ENCODE data around the gene CAMTA1. TPM values are rescaled to one million over a fixed set of nuclear protein-coding genes. Genes with fewer than 3 reads are reported as not detected.
A peak's percentile ranks its signal among the peaks of the same experiment; 100 is the strongest.

CAMTA1 gene
- total RNA-seq, 6 donors from 2014 or later: 38.8 to 74.0 (median 46.1) TPM

DNA sequence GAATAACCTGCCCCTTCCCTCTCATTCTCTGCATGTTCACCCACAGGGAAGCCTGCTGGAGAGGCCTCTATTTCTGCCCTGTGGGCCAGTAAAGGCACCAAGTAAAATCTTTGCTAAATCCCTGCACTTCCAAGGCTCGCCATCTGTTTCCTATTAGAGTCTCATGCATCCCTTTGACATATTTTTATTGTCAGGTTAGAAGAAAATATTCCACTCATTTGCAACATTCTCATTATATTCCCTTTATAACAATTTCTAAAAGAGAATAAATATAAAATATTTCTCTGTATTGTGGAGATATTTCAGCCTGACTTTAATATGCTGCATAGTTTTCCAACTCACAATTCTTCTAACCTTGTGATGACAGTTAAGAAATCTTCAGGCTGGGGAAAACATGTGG, 645.4 kb downstream of the CAMTA1 start:
- Histone ChIP-seq H3K27ac (no peak overlapping the region), H3K4me1 (no peaks in the 10 kb centered on the region), H3K27me3 (no peaks in the 10 kb centered on the region), H3K4me3 (no peak overlapping the region), H3K9me3 (no peaks in the 10 kb centered on the region), H3K36me3 (no peaks in the 10 kb centered on the region)
- ATAC-seq (ENCODE audit: low FRiP score in 2 of 2) (no peak), DNase-seq (no peak)
- TF ChIP-seq EP300 (IDR thresholded peaks at IDR 0.05) (no peak), CTCF (IDR thresholded peaks at IDR 0.05) (no peak), POLR2A (IDR thresholded peaks at IDR 0.05) (no peak), POLR2AphosphoS5 (IDR thresholded peaks at IDR 0.05) (no peak)
- 84 to 88% methylated on average over 1 of the region's 1 CpG for WGBS, 2 donors

DNA sequence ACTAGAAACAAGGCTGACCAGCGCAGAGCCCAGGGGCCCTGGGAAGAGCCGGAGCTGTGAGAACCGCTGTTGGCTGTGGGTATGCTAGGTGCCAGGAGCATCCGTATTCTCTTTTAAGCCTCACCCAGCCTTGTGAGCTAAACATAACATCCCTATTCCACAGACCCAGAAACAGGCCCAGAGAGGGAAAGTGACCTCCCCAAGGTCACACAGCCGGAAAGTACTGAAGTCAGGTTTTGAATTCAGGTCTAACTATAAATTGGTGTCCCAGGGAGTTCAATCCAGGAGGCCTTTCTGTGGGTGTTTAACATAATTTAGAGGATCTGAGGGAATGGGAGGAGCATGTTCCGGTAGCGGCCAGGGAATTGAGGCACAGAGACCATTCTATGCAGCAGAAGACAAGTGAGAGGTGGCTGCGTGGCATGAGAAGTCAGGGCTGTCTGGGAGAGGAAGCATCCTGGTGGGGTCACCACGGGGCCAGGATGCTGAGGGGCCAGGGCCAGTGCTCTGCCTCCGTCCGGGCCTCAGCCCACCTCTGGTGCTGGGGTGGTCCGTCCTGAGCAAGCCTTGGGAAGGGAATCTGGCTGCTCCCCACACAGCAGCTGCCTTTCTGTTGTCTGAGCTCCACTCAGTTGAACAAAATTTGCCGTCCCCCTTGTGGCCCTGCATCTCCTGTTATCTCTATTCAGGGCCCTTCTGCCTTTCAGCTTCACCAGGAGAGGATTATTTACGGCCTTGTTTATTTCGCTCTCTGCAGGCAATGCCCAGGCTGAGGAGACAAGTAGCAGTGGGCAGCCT, 647.0 kb downstream of the CAMTA1 start:
- Histone ChIP-seq H3K4me1 (no peaks in the 10 kb centered on the region), H3K27me3 (no peaks in the 10 kb centered on the region), H3K4me3 (no peak overlapping the region), H3K27ac (no peak overlapping the region), H3K36me3 (no peaks in the 10 kb centered on the region), H3K9me3 (no peaks in the 10 kb centered on the region)
- TF ChIP-seq POLR2A (IDR thresholded peaks at IDR 0.05): no peak
- TF ChIP-seq EP300 (IDR thresholded peaks at IDR 0.05): no peak
- no peak for TF ChIP-seq POLR2AphosphoS5 (IDR thresholded peaks at IDR 0.05)
- TF ChIP-seq CTCF (IDR thresholded peaks at IDR 0.05): no peak
- ATAC-seq (ENCODE audit: low FRiP score in 2 of 2) (no peak), DNase-seq (peak in 1 of 2 donors; percentile 40)
- WGBS, 2 donors: 80 to 84% methylated on average over 12 to 15 of the region's 15 CpGs

- TF ChIP-seq POLR2AphosphoS5 (IDR thresholded peaks at IDR 0.05): no peak
- no peak for TF ChIP-seq CTCF (IDR thresholded peaks at IDR 0.05)
- no peak for TF ChIP-seq EP300 (IDR thresholded peaks at IDR 0.05)
- no peak for TF ChIP-seq POLR2A (IDR thresholded peaks at IDR 0.05)
- no peaks in the 10 kb centered on the region for H3K27me3 ChIP-seq
- ATAC-seq (ENCODE audit: low FRiP score in 2 of 2): no peak
- no peak overlapping the region for H3K4me3 ChIP-seq
- peak in 1 of 2 donors; percentile 40 for DNase-seq
- no peaks in the 10 kb centered on the region for H3K9me3 ChIP-seq
- H3K27ac ChIP-seq: no peak overlapping the region
- H3K4me1 ChIP-seq: no peaks in the 10 kb centered on the region
- no peaks in the 10 kb centered on the region for H3K36me3 ChIP-seq
- 92% methylated on average over 2 to 5 of the region's 5 CpGs for WGBS, 2 donors
Measured at GRCh38 chr1:7432900-7433380, 647.7 kb downstream of the CAMTA1 start.

DNA sequence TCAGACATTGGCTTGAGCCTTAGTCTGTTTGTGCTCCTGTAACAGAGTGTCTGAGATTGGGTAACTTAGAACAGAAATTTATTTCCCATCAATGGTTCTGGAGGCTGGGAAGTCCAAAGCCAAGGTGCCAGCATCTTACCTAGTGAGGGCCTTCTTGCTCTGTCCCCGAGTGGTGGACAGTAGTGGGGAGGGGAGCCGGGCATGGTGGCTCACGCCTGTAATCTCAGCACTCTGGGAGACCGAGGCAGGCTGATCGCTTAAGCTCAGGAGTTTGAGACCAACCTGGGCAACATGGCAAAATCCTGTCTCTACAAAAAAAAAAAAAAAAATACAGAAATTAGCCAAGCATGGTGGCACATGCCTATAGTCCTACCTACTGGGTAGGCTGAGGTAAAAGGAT, 649.3 kb downstream of the CAMTA1 start:
- TF ChIP-seq EP300 (IDR thresholded peaks at IDR 0.05): no peak
- no peak for TF ChIP-seq CTCF (IDR thresholded peaks at IDR 0.05)
- no peak for TF ChIP-seq POLR2A (IDR thresholded peaks at IDR 0.05)
- TF ChIP-seq POLR2AphosphoS5 (IDR thresholded peaks at IDR 0.05): no peak
- Histone ChIP-seq H3K27me3 (no peaks in the 10 kb centered on the region), H3K4me1 (no peaks in the 10 kb centered on the region), H3K27ac (no peak overlapping the region), H3K9me3 (no peaks in the 10 kb centered on the region), H3K36me3 (no peaks in the 10 kb centered on the region), H3K4me3 (no peak overlapping the region)
- DNase-seq: no peak
- 97 to 100% methylated on average over 5 of the region's 5 CpGs for WGBS, 2 donors
- ATAC-seq (ENCODE audit: low FRiP score in 2 of 2): no peak

All from upper lobe of left lung (tissue), 6 donors.